ENCODE measurements around the gene SHROOM3.

- TF ChIP-seq TCF12 (IDR thresholded peaks at IDR 0.05; ENCODE audit: low read depth) (no peak), TAF1 (IDR thresholded peaks at IDR 0.05; ENCODE audit: low read depth) (no peak), MAX (IDR thresholded peaks at IDR 0.05) (no peak), CEBPB (IDR thresholded peaks at IDR 0.05) (no peak), REST (IDR thresholded peaks at IDR 0.05; ENCODE audit: low read depth) (no peak), CREB1 (IDR thresholded peaks at IDR 0.05; ENCODE audit: low read depth) (no peak), NFIC (IDR thresholded peaks at IDR 0.05) (no peak), EP300 (IDR thresholded peaks at IDR 0.05; ENCODE audit: borderline replicate concordance) (no peak), RAD21 (IDR thresholded peaks at IDR 0.05; ENCODE audit: low read depth) (peak; percentile 9; the same call in 1 of the 2 replicates), YY1 (IDR thresholded peaks at IDR 0.05; ENCODE audit: low read depth) (no peak), USF1 (IDR thresholded peaks at IDR 0.05) (no peak)
Observed at GRCh38 chr4:76426272-76426671, 8.8 kb upstream of the SHROOM3 start.

Measured in Ishikawa (cell line).